Measurements from ENCODE around the gene KLF15. TPM values are rescaled to one million over a fixed set of nuclear protein-coding genes. Genes with fewer than 3 reads are reported as not detected.

Gene KLF15
- total and polyA plus RNA-seq, 2 of the 8 experiments (the other 6 are each of a cell fraction or from before 2014, with no cell fraction given), result 15.7 to 19.5 TPM

DNA sequence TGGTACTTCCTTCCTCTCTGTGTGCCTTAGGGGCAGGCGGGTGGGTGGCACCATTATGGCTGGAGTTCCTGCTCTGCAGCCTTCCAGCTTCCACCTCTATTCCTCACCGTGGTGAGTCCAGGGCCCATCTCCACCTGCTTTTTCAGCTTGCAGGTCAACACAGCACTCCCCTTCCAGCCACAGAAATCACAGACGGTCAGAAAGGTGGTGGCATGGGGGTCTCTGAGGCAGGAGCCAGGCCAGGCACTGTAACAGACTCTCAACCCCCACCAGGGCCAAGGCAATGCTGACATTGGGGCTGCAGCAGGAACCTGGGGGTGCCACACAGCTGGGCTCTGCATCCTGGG, 16.6 kb downstream of the KLF15 start:
- no peaks in the 10 kb centered on the region for H3K23me2 ChIP-seq (ENCODE audit: low read depth, low read length)
- H3K4ac ChIP-seq (replicated peaks; ENCODE audit: insufficient read length, low read depth, low read length), result no peak overlapping the region
- no peaks in the 10 kb centered on the region; the same call in 1 of the 2 replicates for H3K79me1 ChIP-seq (ENCODE audit: low read depth, low read length)
- H2AFZ ChIP-seq (ENCODE audit: low read length), result no peak overlapping the region
- H4K20me1 ChIP-seq (replicated peaks in 1 of 2; ENCODE audit: control insufficient read depth in 1 of 2, insufficient read depth in 2 of 2, low read length in 2 of 2), result peaks cover 0 to 5% of the 10 kb centered on the region in 2 experiments
- H2AK5ac ChIP-seq (ENCODE audit: low read depth, low read length), result no peak overlapping the region
- no peak overlapping the region for H2BK20ac ChIP-seq (ENCODE audit: low read length)
- no peak overlapping the region for H3K4me2 ChIP-seq (ENCODE audit: insufficient read depth in 1 of 2, low read depth in 2 of 2, low read length in 2 of 2)
- H3K36me3 ChIP-seq (ENCODE audit: control insufficient read depth in 2 of 4, insufficient read depth in 4 of 4, low read length in 3 of 4), result no peaks in the 10 kb centered on the region
- no peak for TF ChIP-seq RNF2 (IDR thresholded peaks at IDR 0.05; ENCODE audit: borderline replicate concordance, low read depth, low read length, missing control alignments, poor library complexity, severe bottlenecking)
- no peak for TF ChIP-seq BACH1 (IDR thresholded peaks at IDR 0.05; ENCODE audit: low read length)
- no peak for TF ChIP-seq HDAC6 (IDR thresholded peaks at IDR 0.05; ENCODE audit: low read depth, low read length)
- no peak for TF ChIP-seq PHF8 (conservative IDR thresholded peaks at IDR 0.05; ENCODE audit: low read depth, low read length)
- no peak for TF ChIP-seq SIRT6 (IDR thresholded peaks at IDR 0.05; ENCODE audit: low read length)
- no peak for TF ChIP-seq ZNF274 (IDR thresholded peaks at IDR 0.05; ENCODE audit: borderline replicate concordance, extremely low read depth, low read length)
- no peak for TF ChIP-seq SAP30 (IDR thresholded peaks at IDR 0.05; ENCODE audit: insufficient read depth, insufficient replicate concordance, low read length)
- no peak for TF ChIP-seq GABPA (IDR thresholded peaks at IDR 0.05; ENCODE audit: borderline replicate concordance, insufficient read depth, low read length)
- TF ChIP-seq SUZ12 (IDR thresholded peaks at IDR 0.05; ENCODE audit: low read length), result no peak
- TF ChIP-seq EZH2 (IDR thresholded peaks at IDR 0.05; ENCODE audit: low read depth, low read length, severe bottlenecking), result no peak
- no peak for TF ChIP-seq KDM5A (IDR thresholded peaks at IDR 0.05; ENCODE audit: low read length)
- TF ChIP-seq YY1 (IDR thresholded peaks at IDR 0.05; ENCODE audit: low read depth, low read length), result no peak
- no peak for TF ChIP-seq CBX8 (IDR thresholded peaks at IDR 0.05; ENCODE audit: borderline replicate concordance, low read depth, low read length)
- TF ChIP-seq SIN3A (conservative IDR thresholded peaks at IDR 0.05 in 1 of 2, IDR thresholded peaks at IDR 0.05 in 1 of 2; ENCODE audit: low read depth in 1 of 2, low read length in 2 of 2), result no peak
- no peak overlapping the region for H3K27ac ChIP-seq (ENCODE audit: low read depth, low read length)
- H4K5ac ChIP-seq (ENCODE audit: insufficient read length, low read depth, low read length), result no peak overlapping the region
- no peak overlapping the region for H4K8ac ChIP-seq (ENCODE audit: extremely low read depth, insufficient read depth, low read length)
- H3K27me3 ChIP-seq (replicated peaks in 1 of 4; ENCODE audit: control insufficient read depth in 3 of 4, extremely low read depth in 1 of 4, insufficient read depth in 3 of 4, low read length in 3 of 4), result no peaks in the 10 kb centered on the region
- H3K23ac ChIP-seq (ENCODE audit: insufficient read length), result no peak overlapping the region
- no peak overlapping the region for H3K18ac ChIP-seq (ENCODE audit: extremely low read depth, low read length)
- H3K14ac ChIP-seq (ENCODE audit: insufficient read length), result no peak overlapping the region
- no peak overlapping the region for H3K9ac ChIP-seq (replicated peaks in 1 of 4; ENCODE audit: extremely low read depth in 1 of 4, low read depth in 3 of 4, low read length in 3 of 4)
- no peak overlapping the region for H2BK5ac ChIP-seq (ENCODE audit: low read depth, low read length)
- H3K4me1 ChIP-seq (replicated peaks in 1 of 4; ENCODE audit: control insufficient read depth in 3 of 4, insufficient read depth in 4 of 4, low read length in 3 of 4), result peaks cover 0 to 5% (median 3%) of the 10 kb centered on the region in 4 experiments; a peak in 4 of 7 replicates
- ChIA-PET POLR2A (ENCODE audit: partially characterized antibody) (interaction anchor here (1.2 to 1.6 kb wide), 4 partner anchors 8 to 73 kb away, joined by 3 to 4 read pairs (median 3); partner anchors contain the start of gene CFAP100), CTCF (ENCODE audit: partially characterized antibody) (interaction anchor here (1.3 to 1.5 kb wide), 3 partner anchors 9 to 207 kb away, joined by 3 to 5 read pairs (median 4); no protein-coding TSS in a partner anchor)
- H3K9me3 ChIP-seq (ENCODE audit: insufficient read depth in 2 of 2, low read depth in 1 of 2, low read length in 1 of 2), result no peaks in the 10 kb centered on the region
- no peak for DNase-seq (ENCODE audit: low read depth in 1 of 2, low spot score in 2 of 2)
- WGBS, 2 experiments (ENCODE audit: extremely low coverage in 1 of 2, insufficient coverage in 1 of 2, insufficient read length in 1 of 2, insufficient replicate concordance in 2 of 2, low coverage in 1 of 2, low lambda C conversion rate in 2 of 2, missing lambda C conversion rate in 1 of 2), result 85% methylated on average over 3 of the region's 3 CpGs; no CpG with 5 or more reads in 1 of the 2 experiments
- no peak for FAIRE-seq
- H2BK120ac ChIP-seq (replicated peaks; ENCODE audit: low read depth, low read length), result no peak overlapping the region
- no peak overlapping the region for H3K4me3 ChIP-seq (ENCODE audit: extremely low read depth in 1 of 4, insufficient read depth in 2 of 4, low read depth in 3 of 4, low read length in 4 of 4)
- no peak overlapping the region for H2BK12ac ChIP-seq (ENCODE audit: low read depth, low read length)
- H2BK15ac ChIP-seq (ENCODE audit: low read length), result no peak overlapping the region
- H3K56ac ChIP-seq (replicated peaks; ENCODE audit: insufficient read length, low read depth, low read length), result no peak overlapping the region
- no peak overlapping the region for H4K91ac ChIP-seq (replicated peaks; ENCODE audit: insufficient read length, low read length)
- H3K79me2 ChIP-seq (ENCODE audit: control insufficient read depth in 1 of 2, insufficient read depth in 2 of 2, low read length in 2 of 2), result no peaks in the 10 kb centered on the region

All from H1 (cell line).